Spleen (tissue), 11 donors: ENCODE data around the gene IBA57. TPM values are rescaled to one million over a fixed set of nuclear protein-coding genes. Genes with fewer than 3 reads are reported as not detected.

ENCODE experiments used
- DNase-seq: peaks from one replicate; pipeline ENCODE4 v3.0.0-alpha.2; 2020
- H3K27ac ChIP-seq, 8 donors: fragments of 200-600 bp; sonication (generic) in 7 of 8; 1 replicate in 4 of 8; 2 replicates in 4 of 8; pipeline versions ENCODE4 v1.5.0 to v1.8.0; 2016 to 2021; ENCODE audit warnings: inconsistent platforms in 4 of 8, mild to moderate bottlenecking in 4 of 8, moderate library complexity in 1 of 8
- H3K27me3 ChIP-seq, 7 donors: fragments of 200-600 bp; sonication (generic) in 6 of 7; replicated peaks in 1 of 7; 1 replicate in 4 of 7; 2 replicates in 3 of 7; pipeline versions ENCODE4 v1.5.0 to v1.8.0; 2016 to 2021; ENCODE audit warnings: inconsistent platforms in 3 of 7, mild to moderate bottlenecking in 1 of 7
- H3K36me3 ChIP-seq, 6 donors: fragments of 200-600 bp; sonication (generic) in 5 of 6; 1 replicate in 4 of 6; 2 replicates in 2 of 6; pipeline versions ENCODE4 v1.5.0 to v1.8.0; 2016 to 2021; ENCODE audit warnings: inconsistent platforms in 2 of 6
- H3K4me1 ChIP-seq, 6 donors: fragments of 200-600 bp; sonication (generic) in 5 of 6; 1 replicate in 3 of 6; 2 replicates in 3 of 6; pipeline versions ENCODE4 v1.5.0 to v1.8.0; 2016 to 2021; ENCODE audit warnings: inconsistent platforms in 3 of 6
- H3K4me3 ChIP-seq, 8 donors: fragments of 200-600 bp; sonication (generic) in 7 of 8; 1 replicate in 4 of 8; 2 replicates in 4 of 8; pipeline versions ENCODE4 v1.5.0 to v1.8.0; 2016 to 2021; ENCODE audit warnings: inconsistent platforms in 4 of 8, mild to moderate bottlenecking in 4 of 8, moderate library complexity in 2 of 8
- H3K9me3 ChIP-seq, 8 donors: fragments of 200-600 bp; sonication (generic) in 7 of 8; 1 replicate in 4 of 8; 2 replicates in 4 of 8; pipeline versions ENCODE4 v1.5.0 to v1.8.0; 2016 to 2021; ENCODE audit warnings: inconsistent platforms in 4 of 8
- POLR2A ChIP-seq, 3 donors: fragments of 450-650 bp; IDR thresholded peaks; one replicate each; pipeline ENCODE4 v1.5.1; 2017; ENCODE audit warnings: antibody characterized with exemption in 3 of 3, mild to moderate bottlenecking in 1 of 3
- POLR2AphosphoS5 ChIP-seq, 3 donors: sonication (generic); formaldehyde crosslinking; IDR thresholded peaks; one replicate each; pipeline ENCODE4 v1.5.1; 2017; ENCODE audit warnings: antibody characterized with exemption in 3 of 3
- WGBS, 5 donors: extraction: QIAGEN DNeasy Blood & Tissue Kit in 3 of 5; methylation state at CpG; one replicate each; pipeline versions ENCODE4 v1.1.5 to v1.1.7; 2013 to 2018; 5-methylcytosine and 5-hydroxymethylcytosine counted together
- intact Hi-C: fragments of 100-400 bp; cut with DNase I; formaldehyde crosslinking; loops from one replicate; pipeline ENCODE4 v1.15.0; 2023; ENCODE audit warnings: low total_unique reads
- polyA plus RNA-seq, 3 donors: library from polyadenylated mRNA; stranded (reverse); fragments of 200-250 nt; gene quantifications; one replicate each; pipeline ENCODE4 v1.2.1, GENCODE V29; 2013
- total RNA-seq, 7 donors: library from RNA; depleted of rRNA in 3 of 7; stranded (reverse); fragments of >200 nt in 3 of 7; fragmentation: NEBNext Ultra II Directional in 4 of 7; extraction: Animal tissue kit (Norgen Biotek cat#: 25700) in 4 of 7; gene quantifications; one replicate each; pipeline versions ENCODE4 v1.1.0 to v1.2.1, GENCODE V29; 2016 to 2021
- TF ChIP-seq, protein P1 (sequence below), 11 experiments: fragments of 200-600 bp in 7 of 11; fragments of 450-650 bp in 4 of 11; sonication (generic) in 4 of 11; IDR thresholded peaks in 8 of 11; conservative IDR thresholded peaks in 3 of 11; 1 replicate in 7 of 11; 2 replicates in 4 of 11; pipeline versions ENCODE4 v1.4.0 to v1.8.0; 2016 to 2021; ENCODE audit warnings: antibody characterized with exemption in 11 of 11, inconsistent platforms in 4 of 11, mild to moderate bottlenecking in 1 of 11
- donor health status: healthy with polysubstance abuse.
- donor health status: DM: no; HTN: no; CAD: no; lungs with moderate emphysema.
- donor health status: DM: no; HTN: no; CAD: no.
- donor health status: Bipolar disorder and iron deficiency.
- donor health status: healthy.
- donor health status: DM: no; HTN: no; CAD: no.
- donor health status: DM: yes; HTN: yes; CAD: no.

Gene IBA57
- total and polyA plus RNA-seq, 10 donors, result 0.59 to 14.7 (median 9.3) TPM

GRCh38 chr1:228166170-228166936 is 749 bp downstream of the IBA57 start:
- Histone ChIP-seq H3K4me3 (peak overlapping the region; percentile 45 to 78 (median 60)), H3K4me1 (peaks cover 19 to 80% (median 39%) of the 10 kb centered on the region in 6 donors), H3K27me3 (peaks cover 0 to 16% (median 0%) of the 10 kb centered on the region in 7 donors), H3K27ac (peak overlapping the region; percentile 99 to 100 (median 100)), H3K9me3 (no peaks in the 10 kb centered on the region), H3K36me3 (peaks cover 0 to 20% (median 0%) of the 10 kb centered on the region in 6 donors)
- intact Hi-C loops, result no loop called here
- DNase-seq, result peak; percentile 91
- TF ChIP-seq POLR2AphosphoS5 (IDR thresholded peaks at IDR 0.05), result peak in 1 of 3 donors; percentile 40
- TF ChIP-seq, protein P1, sequence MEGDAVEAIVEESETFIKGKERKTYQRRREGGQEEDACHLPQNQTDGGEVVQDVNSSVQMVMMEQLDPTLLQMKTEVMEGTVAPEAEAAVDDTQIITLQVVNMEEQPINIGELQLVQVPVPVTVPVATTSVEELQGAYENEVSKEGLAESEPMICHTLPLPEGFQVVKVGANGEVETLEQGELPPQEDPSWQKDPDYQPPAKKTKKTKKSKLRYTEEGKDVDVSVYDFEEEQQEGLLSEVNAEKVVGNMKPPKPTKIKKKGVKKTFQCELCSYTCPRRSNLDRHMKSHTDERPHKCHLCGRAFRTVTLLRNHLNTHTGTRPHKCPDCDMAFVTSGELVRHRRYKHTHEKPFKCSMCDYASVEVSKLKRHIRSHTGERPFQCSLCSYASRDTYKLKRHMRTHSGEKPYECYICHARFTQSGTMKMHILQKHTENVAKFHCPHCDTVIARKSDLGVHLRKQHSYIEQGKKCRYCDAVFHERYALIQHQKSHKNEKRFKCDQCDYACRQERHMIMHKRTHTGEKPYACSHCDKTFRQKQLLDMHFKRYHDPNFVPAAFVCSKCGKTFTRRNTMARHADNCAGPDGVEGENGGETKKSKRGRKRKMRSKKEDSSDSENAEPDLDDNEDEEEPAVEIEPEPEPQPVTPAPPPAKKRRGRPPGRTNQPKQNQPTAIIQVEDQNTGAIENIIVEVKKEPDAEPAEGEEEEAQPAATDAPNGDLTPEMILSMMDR (IDR thresholded peaks at IDR 0.05 in 8 of 11, conservative IDR thresholded peaks at IDR 0.05 in 3 of 11), result peak in 9 of 11 experiments; percentile 10 to 62 (median 21)
- no peak for TF ChIP-seq POLR2A (IDR thresholded peaks at IDR 0.05)
- 18 to 44% (median 26%) methylated on average over 9 to 26 of the region's 26 CpGs for WGBS, 5 donors

GRCh38 chr1:228168563-228169270 is 3.1 kb downstream of the IBA57 start:
- no peaks in the 10 kb centered on the region for H3K9me3 ChIP-seq
- TF ChIP-seq POLR2AphosphoS5 (IDR thresholded peaks at IDR 0.05), result no peak
- no peak for TF ChIP-seq POLR2A (IDR thresholded peaks at IDR 0.05)
- TF ChIP-seq, protein P1 (IDR thresholded peaks at IDR 0.05 in 8 of 11, conservative IDR thresholded peaks at IDR 0.05 in 3 of 11), result no peak
- DNase-seq, result peak; percentile 71

DNA sequence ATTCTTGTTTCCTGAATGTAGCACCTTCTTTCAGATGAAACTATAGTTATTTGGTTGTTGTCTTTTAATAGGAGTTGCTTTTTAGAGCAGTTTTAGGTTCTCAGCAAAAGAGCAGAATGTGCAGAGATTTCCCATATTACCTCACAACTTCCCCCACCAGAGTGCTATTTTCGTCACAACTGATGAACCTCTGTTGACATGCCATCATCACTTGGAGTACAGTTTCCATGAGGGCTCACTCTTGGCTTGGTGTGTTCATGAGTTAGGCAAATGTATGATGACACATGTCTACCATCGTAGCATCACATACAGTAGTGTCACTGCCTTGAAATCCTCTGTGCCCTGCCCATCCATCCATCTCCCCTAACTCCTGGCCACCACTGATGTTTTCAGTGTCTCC is 3.7 kb downstream of the IBA57 start:
- no peaks in the 10 kb centered on the region for H3K27me3 ChIP-seq
- DNase-seq, result no peak
- H3K9me3 ChIP-seq, result peaks cover 0 to under 1% (median 0%) of the 10 kb centered on the region in 8 donors
- peaks cover 0 to 20% (median 0%) of the 10 kb centered on the region in 6 donors for H3K36me3 ChIP-seq
- H3K4me1 ChIP-seq, result peaks cover 7 to 62% (median 20%) of the 10 kb centered on the region in 6 donors
- H3K27ac ChIP-seq, result no peak overlapping the region
- H3K4me3 ChIP-seq, result no peak overlapping the region
- WGBS, 5 donors, result 68 to 88% (median 73%) methylated on average over 2 of the region's 2 CpGs
- TF ChIP-seq POLR2AphosphoS5 (IDR thresholded peaks at IDR 0.05), result no peak
- no peak for TF ChIP-seq POLR2A (IDR thresholded peaks at IDR 0.05)
- TF ChIP-seq, protein P1 (IDR thresholded peaks at IDR 0.05 in 8 of 11, conservative IDR thresholded peaks at IDR 0.05 in 3 of 11), result no peak
- intact Hi-C loops, result no loop called here

More at GRCh38 chr1:228168563-228169270, 3.1 kb downstream of the IBA57 start:
- Histone ChIP-seq H3K4me3 (no peak overlapping the region), H3K36me3 (peaks cover 0 to 20% (median 0%) of the 10 kb centered on the region in 6 donors), H3K27me3 (no peaks in the 10 kb centered on the region), H3K27ac (no peak overlapping the region), H3K4me1 (peaks cover 11 to 68% (median 26%) of the 10 kb centered on the region in 6 donors)
- intact Hi-C loops, result no loop called here
- WGBS, 5 donors, result 81 to 87% (median 83%) methylated on average over 10 to 12 of the region's 12 CpGs
